Neuronal stem cell (in vitro differentiated cells): ENCODE data around the gene FGF22.

ENCODE experiments used
- DNase-seq: peaks from one replicate; pipeline ENCODE4 v3.0.0-alpha.2; 2013; ENCODE audit warnings: low spot score
- H2AFZ ChIP-seq: one replicate; pipeline ENCODE4 v1.6.1; 2013; ENCODE audit warnings: mild to moderate bottlenecking, low read length, inconsistent platforms
- H2AK5ac ChIP-seq: 2 replicates; pipeline ENCODE4 v1.6.1; 2013; ENCODE audit warnings: low read depth, mild to moderate bottlenecking, inconsistent platforms, low read length, moderate library complexity, mixed read lengths
- H2BK120ac ChIP-seq: 2 replicates; pipeline ENCODE4 v1.6.1; 2013; ENCODE audit warnings: low read depth, mild to moderate bottlenecking, inconsistent platforms, low read length, moderate library complexity, mixed read lengths
- H2BK12ac ChIP-seq: one replicate; pipeline ENCODE4 v1.6.1; 2013; ENCODE audit warnings: low read length, inconsistent platforms
- H2BK15ac ChIP-seq: 2 replicates; pipeline ENCODE4 v1.6.1; 2013; ENCODE audit warnings: mild to moderate bottlenecking, low read length, inconsistent platforms, mixed read lengths
- H2BK5ac ChIP-seq: one replicate; pipeline ENCODE4 v1.6.1; 2013; ENCODE audit warnings: inconsistent platforms, mild to moderate bottlenecking, low read length, moderate library complexity
- H3K14ac ChIP-seq: one replicate; pipeline ENCODE4 v1.6.1; 2013; ENCODE audit warnings: low read length, inconsistent platforms
- H3K18ac ChIP-seq: 2 replicates; pipeline ENCODE4 v1.6.1; 2013; ENCODE audit warnings: low read length, inconsistent platforms
- H3K23ac ChIP-seq: 2 replicates; pipeline ENCODE4 v1.6.1; 2013; ENCODE audit warnings: low read depth, mild to moderate bottlenecking, mixed read lengths, low read length, inconsistent platforms; ENCODE audit not compliant: poor library complexity
- H3K27ac ChIP-seq: replicated peaks from 3 replicates; pipeline ENCODE4 v1.5.1; 2013; ENCODE audit warnings: low read length, inconsistent platforms
- H3K27me3 ChIP-seq, 3 experiments: 2 replicates each; pipeline ENCODE4 v1.6.1; 2013; ENCODE audit warnings: low read length in 3 of 3, mild to moderate bottlenecking in 2 of 3, inconsistent platforms in 1 of 3, low read depth in 1 of 3, mixed read lengths in 1 of 3, moderate library complexity in 1 of 3; ENCODE audit not compliant: control insufficient read depth in 3 of 3, insufficient read depth in 3 of 3
- H3K36me3 ChIP-seq, 2 donors: replicated peaks in 1 of 2; 2 replicates each; pipeline ENCODE4 v1.6.1; 2013; ENCODE audit warnings: low read length in 2 of 2; ENCODE audit not compliant: control insufficient read depth in 2 of 2, insufficient read depth in 2 of 2
- H3K4ac ChIP-seq: 2 replicates; pipeline ENCODE4 v1.6.1; 2013; ENCODE audit warnings: inconsistent platforms, mild to moderate bottlenecking, low read length, moderate library complexity
- H3K4me1 ChIP-seq, 2 donors: 1 replicate in 1 of 2; 2 replicates in 1 of 2; pipeline ENCODE4 v1.6.1; 2013; ENCODE audit warnings: low read length in 2 of 2, low read depth in 1 of 2; ENCODE audit not compliant: control insufficient read depth in 2 of 2, insufficient read depth in 1 of 2
- H3K4me2 ChIP-seq: one replicate; pipeline ENCODE4 v1.6.1; 2013; ENCODE audit warnings: mild to moderate bottlenecking, low read length, inconsistent platforms; ENCODE audit not compliant: insufficient read depth, poor library complexity, severe bottlenecking
- H3K4me3 ChIP-seq, 2 donors: 2 replicates each; pipeline ENCODE4 v1.5.1; 2013; ENCODE audit warnings: low read length in 2 of 2, mild to moderate bottlenecking in 2 of 2, inconsistent platforms in 1 of 2, moderate library complexity in 1 of 2
- H3K79me1 ChIP-seq: one replicate; pipeline ENCODE4 v1.6.1; 2013; ENCODE audit warnings: low read depth, mild to moderate bottlenecking, inconsistent platforms, low read length, moderate library complexity
- H3K9ac ChIP-seq: one replicate; pipeline ENCODE4 v1.6.1; 2013; ENCODE audit warnings: mild to moderate bottlenecking, low read depth, low read length, inconsistent platforms; ENCODE audit not compliant: poor library complexity
- H3K9me3 ChIP-seq, 2 donors: replicated peaks in 1 of 2; 2 replicates each; pipeline versions ENCODE3 to v1.6.1; 2013; ENCODE audit warnings: low read length in 2 of 2, mild to moderate bottlenecking in 2 of 2, inconsistent platforms in 1 of 2, low read depth in 1 of 2, mixed read lengths in 1 of 2, moderate library complexity in 1 of 2; ENCODE audit not compliant: control insufficient read depth in 2 of 2, insufficient read depth in 1 of 2
- H4K8ac ChIP-seq: one replicate; pipeline ENCODE4 v1.6.1; 2013; ENCODE audit warnings: low read depth, mild to moderate bottlenecking, inconsistent platforms, low read length, moderate library complexity
- H4K91ac ChIP-seq: one replicate; pipeline ENCODE4 v1.6.1; 2013; ENCODE audit warnings: low read length, low read depth, mild to moderate bottlenecking, inconsistent platforms; ENCODE audit not compliant: poor library complexity
- WGBS, 2 donors: extraction: QIAGEN DNeasy Blood & Tissue Kit; methylation state at CpG; one replicate each; pipeline ENCODE4 v1.1.7; 2013; ENCODE audit warnings: missing lambda C conversion rate in 2 of 2, mixed read lengths in 1 of 2; ENCODE audit not compliant: insufficient read length in 2 of 2, insufficient replicate concordance in 1 of 2; ENCODE audit errors: extremely low coverage in 2 of 2; 5-methylcytosine and 5-hydroxymethylcytosine counted together

Gene FGF22

DNA sequence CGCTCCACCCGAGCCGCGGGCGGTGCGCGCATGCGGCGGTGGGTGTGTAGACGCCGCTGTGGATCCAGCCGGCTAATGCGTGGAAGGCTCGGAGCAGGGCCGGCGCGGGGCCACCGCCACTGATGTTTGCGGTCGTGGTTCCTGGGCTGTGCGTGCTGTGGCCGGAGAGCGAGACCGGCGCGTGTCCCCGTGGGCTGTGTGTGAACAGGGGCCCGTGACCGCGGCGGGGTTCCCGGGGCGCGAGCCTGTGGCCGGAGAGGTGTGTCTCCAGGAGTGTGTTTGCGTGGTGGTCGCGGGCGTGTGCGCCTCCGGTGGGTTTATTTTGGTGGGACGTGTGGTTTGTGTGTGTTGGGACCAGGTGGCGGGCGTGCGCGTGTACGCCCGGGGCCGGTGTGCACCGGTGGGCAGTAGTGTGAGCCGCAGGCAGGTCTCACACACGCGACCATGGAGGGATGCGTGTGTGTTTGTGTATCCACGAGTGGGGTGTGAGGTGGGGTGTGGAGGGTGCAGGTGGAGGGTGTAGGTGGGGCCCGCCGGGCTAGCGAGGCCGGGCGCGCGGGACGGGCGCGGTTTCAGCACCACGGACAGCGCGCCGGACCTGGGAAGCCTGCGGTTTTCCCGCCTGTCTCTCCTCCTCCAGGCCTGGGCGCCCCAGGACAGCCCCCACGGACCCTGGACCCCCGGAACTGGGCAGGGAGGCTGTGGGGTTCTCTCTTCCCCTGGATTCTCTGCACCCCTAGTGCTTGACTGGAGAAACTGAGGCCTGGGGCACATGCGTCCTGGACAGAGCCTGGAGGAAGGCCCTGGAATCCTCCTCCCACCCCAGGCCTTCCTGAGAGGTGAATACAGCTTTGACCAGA is 48.4 kb upstream of the FGF22 start:
- Histone ChIP-seq H2AK5ac (no peak overlapping the region), H3K18ac (no peak overlapping the region), H3K4me3 (peak overlapping the region in 1 of 2 donors; percentile 11), H3K9me3 (peaks cover 0 to 1% of the 10 kb centered on the region in 2 donors), H2BK5ac (peak overlapping the region; percentile 13), H4K8ac (no peak overlapping the region), H3K4ac (no peak overlapping the region), H2BK12ac (no peak overlapping the region), H3K9ac (no peak overlapping the region), H2BK15ac (no peak overlapping the region), H3K79me1 (peaks cover 6% of the 10 kb centered on the region), H3K27ac (no peak overlapping the region), H3K14ac (peak overlapping the region; percentile 21), H3K27me3 (peaks cover 26 to 75% (median 49%) of the 10 kb centered on the region in 3 experiments), H2BK120ac (no peak overlapping the region), H3K4me2 (no peak overlapping the region), H3K36me3 (no peaks in the 10 kb centered on the region), H4K91ac (no peak overlapping the region), H3K23ac (peak overlapping the region; percentile 91), H3K4me1 (peaks cover 5% of the 10 kb centered on the region in 2 donors), H2AFZ (no peak overlapping the region)
- DNase-seq, result peak; percentile 64
- WGBS, 2 donors, result no CpG with 5 or more reads among the region's 75 CpGs

DNA sequence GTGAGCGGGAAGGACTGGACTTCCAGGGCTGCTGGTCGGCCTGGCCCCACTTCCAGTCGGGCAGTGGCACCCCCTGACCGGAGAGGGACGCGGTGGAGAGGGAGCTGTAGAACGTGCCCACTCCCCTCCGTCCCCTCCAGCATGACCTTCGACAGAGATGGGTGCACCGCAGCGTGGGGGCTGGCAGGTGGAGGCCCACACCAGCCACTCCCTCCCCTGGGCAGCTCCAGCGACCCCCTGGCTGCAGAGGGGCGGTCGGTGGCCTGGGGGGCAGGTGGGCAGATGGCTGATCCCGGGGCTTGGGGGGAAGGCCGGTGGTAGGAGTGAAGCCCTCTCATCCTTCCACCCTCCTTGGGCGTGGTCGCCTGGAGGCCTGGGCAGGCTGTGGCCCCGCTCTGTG is 47.6 kb upstream of the FGF22 start:
- peaks cover 5% of the 10 kb centered on the region in 2 donors for H3K4me1 ChIP-seq
- no peak overlapping the region for H3K4me2 ChIP-seq
- peaks cover 0 to 1% of the 10 kb centered on the region in 2 donors for H3K9me3 ChIP-seq
- no peaks in the 10 kb centered on the region for H3K36me3 ChIP-seq
- H3K4me3 ChIP-seq, result peak overlapping the region in 1 of 2 donors; percentile 54
- H4K8ac ChIP-seq, result no peak overlapping the region
- no peak for DNase-seq
- H2BK120ac ChIP-seq, result no peak overlapping the region
- H2BK15ac ChIP-seq, result no peak overlapping the region
- no peak overlapping the region for H3K18ac ChIP-seq
- H3K79me1 ChIP-seq, result peaks cover 6% of the 10 kb centered on the region
- no peak overlapping the region for H2BK12ac ChIP-seq
- H3K14ac ChIP-seq, result peak overlapping the region; percentile 31
- H3K27ac ChIP-seq, result no peak overlapping the region
- peak overlapping the region; percentile 53 for H2BK5ac ChIP-seq
- H2AFZ ChIP-seq, result no peak overlapping the region
- H3K4ac ChIP-seq, result no peak overlapping the region
- H3K27me3 ChIP-seq, result peaks cover 26 to 83% (median 49%) of the 10 kb centered on the region in 3 experiments
- no CpG with 5 or more reads among the region's 19 CpGs for WGBS, 2 donors
- H4K91ac ChIP-seq, result no peak overlapping the region
- H3K23ac ChIP-seq, result peak overlapping the region; percentile 89
- no peak overlapping the region for H3K9ac ChIP-seq
- no peak overlapping the region for H2AK5ac ChIP-seq

DNA sequence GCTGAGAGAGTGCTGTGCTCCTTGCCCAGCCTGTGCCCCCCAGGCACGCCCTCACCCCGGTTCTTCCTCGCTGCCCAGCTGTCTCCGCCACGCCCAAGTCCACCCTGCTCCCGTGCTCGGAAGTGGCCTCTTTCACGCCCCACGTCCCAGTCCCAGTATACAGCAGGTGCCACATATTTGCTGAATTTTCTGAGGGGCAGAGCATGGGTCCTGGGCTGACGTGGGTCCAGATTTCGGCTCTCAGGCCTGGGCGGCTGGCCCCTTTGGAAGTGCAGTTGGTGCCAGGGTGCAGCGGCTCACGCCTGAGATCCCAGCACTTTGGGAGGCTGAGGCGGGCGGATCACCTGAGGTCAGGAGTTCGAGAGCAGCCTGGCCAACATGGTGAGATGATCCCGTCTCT is 46.6 kb upstream of the FGF22 start:
- no CpG with 5 or more reads among the region's 18 CpGs for WGBS, 2 donors

DNA sequence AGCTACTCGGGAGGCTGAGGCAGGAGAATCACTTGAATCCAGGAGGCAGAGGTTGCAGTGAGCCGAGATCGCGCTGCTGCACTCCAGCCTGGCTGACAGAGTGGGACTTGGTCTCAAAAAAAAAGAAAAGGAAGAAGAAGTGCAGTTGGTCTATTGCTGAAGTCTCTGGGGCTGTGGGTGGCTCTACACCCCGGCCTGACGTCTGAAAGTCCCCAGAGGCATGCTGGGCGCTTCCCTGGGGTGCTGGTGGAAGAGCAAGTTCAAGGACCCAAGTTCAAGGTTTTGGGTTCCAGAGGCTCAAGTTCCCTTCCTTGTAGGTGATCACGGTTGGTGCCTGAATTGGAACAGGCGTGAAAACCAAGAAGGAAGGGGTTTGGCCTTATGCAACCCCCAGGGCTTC is 46.2 kb upstream of the FGF22 start:
- Histone ChIP-seq H3K9me3 (peaks cover 0 to 1% of the 10 kb centered on the region in 2 donors), H2BK5ac (no peak overlapping the region)
- no CpG with 5 or more reads among the region's 9 CpGs for WGBS, 2 donors

More for the DNA sequence above, 46.6 kb upstream of the FGF22 start:
- H3K4me1 ChIP-seq, result peaks cover 5% of the 10 kb centered on the region in 2 donors
- peak overlapping the region; percentile 65 for H3K23ac ChIP-seq
- no peak overlapping the region for H2BK5ac ChIP-seq
- no peak overlapping the region for H2BK12ac ChIP-seq
- no peak overlapping the region for H2AK5ac ChIP-seq
- no peak overlapping the region for H3K4me2 ChIP-seq
- no peak overlapping the region for H3K4ac ChIP-seq
- H2AFZ ChIP-seq, result no peak overlapping the region
- no peak for DNase-seq
- H4K91ac ChIP-seq, result no peak overlapping the region
- H2BK120ac ChIP-seq, result no peak overlapping the region
- H3K79me1 ChIP-seq, result peaks cover 6% of the 10 kb centered on the region
- H3K27me3 ChIP-seq, result peaks cover 26 to 84% (median 47%) of the 10 kb centered on the region in 3 experiments
- H4K8ac ChIP-seq, result no peak overlapping the region
- peaks cover 0 to 1% of the 10 kb centered on the region in 2 donors for H3K9me3 ChIP-seq
- peak overlapping the region; percentile 63 for H3K14ac ChIP-seq
- no peak overlapping the region for H3K9ac ChIP-seq
- H3K36me3 ChIP-seq, result no peaks in the 10 kb centered on the region
- no peak overlapping the region for H3K18ac ChIP-seq
- H2BK15ac ChIP-seq, result no peak overlapping the region
- H3K27ac ChIP-seq, result no peak overlapping the region
- H3K4me3 ChIP-seq, result no peak overlapping the region

More for the DNA sequence above, 46.2 kb upstream of the FGF22 start:
- no peak overlapping the region for H3K4me2 ChIP-seq
- H3K27me3 ChIP-seq, result peaks cover 24 to 79% (median 43%) of the 10 kb centered on the region in 3 experiments
- peaks cover 6% of the 10 kb centered on the region for H3K79me1 ChIP-seq
- no peak overlapping the region for H3K14ac ChIP-seq
- no peak overlapping the region for H2BK15ac ChIP-seq
- H3K36me3 ChIP-seq, result no peaks in the 10 kb centered on the region
- H2AK5ac ChIP-seq, result no peak overlapping the region
- no peak overlapping the region for H4K8ac ChIP-seq
- no peak overlapping the region for H3K9ac ChIP-seq
- no peak overlapping the region for H2AFZ ChIP-seq
- H2BK120ac ChIP-seq, result no peak overlapping the region
- no peak overlapping the region for H3K23ac ChIP-seq
- H3K4me1 ChIP-seq, result peaks cover 2 to 5% of the 10 kb centered on the region in 2 donors
- H3K4me3 ChIP-seq, result no peak overlapping the region
- no peak overlapping the region for H3K18ac ChIP-seq
- no peak overlapping the region for H3K27ac ChIP-seq
- no peak overlapping the region for H3K4ac ChIP-seq
- no peak for DNase-seq
- no peak overlapping the region for H2BK12ac ChIP-seq
- H4K91ac ChIP-seq, result no peak overlapping the region
